ENCODE data around the gene CCR5AS.
A peak's percentile ranks its signal among the peaks of the same experiment; 100 is the strongest.
"Not testable (repeated sequence)": the region's sequence is repeated elsewhere in the genome, so short reads cannot be mapped to it uniquely, and the experiment has no call there.

CCR5AS gene

DNA sequence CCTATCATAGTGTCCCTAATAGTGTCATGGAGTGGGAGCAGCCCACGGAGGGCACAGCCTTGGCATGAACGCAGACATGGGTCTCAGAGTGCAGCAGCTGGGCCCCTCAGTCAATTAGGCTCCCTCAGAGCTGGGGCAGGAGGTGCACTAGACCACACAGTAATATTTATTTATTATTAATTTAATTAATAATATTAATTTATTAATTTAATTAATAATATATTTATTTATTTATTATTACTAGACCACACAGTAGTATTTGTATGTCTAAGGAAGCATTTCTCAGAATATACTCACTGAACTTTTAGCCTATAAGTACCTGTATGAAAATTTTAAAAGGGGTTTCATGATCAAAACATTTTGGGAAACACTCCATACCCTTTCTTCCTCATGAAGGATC is 5.3 kb downstream of the CCR5AS start:
- DNase-seq, result no peak

DNA sequence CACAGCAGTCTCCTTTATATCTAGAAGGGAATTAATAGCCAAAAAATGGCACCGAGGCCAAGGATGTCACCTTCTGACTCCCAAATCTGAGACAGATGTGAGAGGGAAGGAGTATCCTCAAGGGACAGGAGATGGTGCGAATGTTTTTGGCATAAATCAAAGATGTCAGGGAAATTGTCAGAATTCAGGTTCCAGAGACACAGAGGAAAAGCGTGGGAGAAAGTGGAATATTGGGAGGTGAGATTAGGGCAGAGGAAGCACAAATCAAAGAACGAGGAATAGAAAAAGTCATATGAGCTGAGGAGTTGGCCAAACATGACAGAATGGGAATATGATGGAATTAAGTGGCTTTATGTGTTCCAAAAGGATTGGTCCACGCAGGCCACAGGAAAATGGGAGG is 6.0 kb downstream of the CCR5AS start:
- DNase-seq, result no peak

DNA sequence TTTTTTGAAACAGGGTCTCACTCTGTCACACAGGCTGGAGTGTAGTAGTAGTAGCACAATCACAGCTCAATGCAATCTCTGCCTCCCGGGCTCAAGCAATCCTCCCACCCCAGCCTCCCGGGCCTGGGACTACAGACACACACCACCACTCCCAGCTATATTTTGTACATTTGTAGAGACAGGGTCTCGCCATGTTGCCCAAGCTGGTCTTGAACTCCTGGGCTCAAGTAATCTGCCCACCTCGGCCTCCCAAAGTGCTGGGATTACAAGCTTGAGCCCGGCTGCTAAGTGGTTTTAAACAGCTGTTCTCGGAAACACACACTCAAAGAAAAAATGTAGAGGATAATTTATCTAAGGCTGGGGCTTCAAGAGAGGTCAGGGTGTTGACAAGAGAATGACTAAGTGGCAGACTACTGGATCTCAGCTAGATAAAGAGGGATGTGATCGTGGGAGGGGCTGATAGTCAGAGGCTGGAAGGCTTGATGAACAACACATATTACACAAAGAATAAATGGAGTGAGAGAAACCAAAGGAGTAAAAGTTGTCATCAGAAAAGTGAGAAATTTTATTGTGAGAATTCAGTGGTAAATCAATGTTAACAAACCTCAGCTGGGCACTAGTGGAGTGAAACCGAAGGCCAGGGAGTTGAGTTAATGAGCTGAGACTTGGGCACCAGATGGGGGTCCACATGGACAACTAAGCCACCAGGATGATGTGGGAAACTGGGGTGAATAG is 6.7 kb downstream of the CCR5AS start:
- DNase-seq, result no peak

DNA sequence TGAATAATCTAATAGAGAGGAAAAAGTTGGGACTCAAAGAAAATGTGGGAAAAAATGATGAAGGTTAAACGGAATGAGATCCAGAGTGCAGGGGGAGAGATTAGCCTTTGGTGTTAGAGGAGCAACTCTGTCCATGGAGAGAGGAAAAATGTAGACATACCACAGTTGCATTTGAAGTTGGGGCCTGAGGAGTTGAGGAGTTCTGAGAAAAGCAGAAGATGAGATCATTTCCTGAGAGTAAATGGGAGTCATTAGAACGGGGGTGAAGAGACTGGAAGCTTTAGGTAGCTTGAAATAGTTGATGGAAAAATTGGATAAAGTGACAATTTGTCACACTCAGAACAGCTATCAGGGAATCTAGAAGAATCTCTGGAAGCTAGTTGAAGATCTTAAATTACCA is 7.3 kb downstream of the CCR5AS start:
- DNase-seq, result no peak

DNA sequence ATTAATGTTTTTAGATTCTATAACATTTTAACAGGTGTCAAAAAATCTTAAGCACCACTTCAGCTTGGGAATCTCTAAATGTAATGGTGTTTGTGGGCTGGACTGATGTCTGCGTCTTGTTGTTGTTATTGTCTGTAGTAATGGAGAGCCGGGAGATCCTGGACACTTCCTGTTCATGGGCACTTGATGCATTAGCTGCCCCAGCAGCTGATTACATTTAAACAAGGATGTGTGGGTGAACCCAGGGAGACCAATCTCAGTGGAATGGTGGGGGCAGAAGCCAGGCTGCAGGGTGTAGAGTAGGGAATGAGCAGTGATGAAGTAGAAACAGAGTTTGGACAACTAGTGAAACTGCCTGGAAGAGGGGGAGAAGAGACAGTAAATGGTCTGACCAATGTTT is 7.8 kb downstream of the CCR5AS start:
- no peak for DNase-seq

DNA sequence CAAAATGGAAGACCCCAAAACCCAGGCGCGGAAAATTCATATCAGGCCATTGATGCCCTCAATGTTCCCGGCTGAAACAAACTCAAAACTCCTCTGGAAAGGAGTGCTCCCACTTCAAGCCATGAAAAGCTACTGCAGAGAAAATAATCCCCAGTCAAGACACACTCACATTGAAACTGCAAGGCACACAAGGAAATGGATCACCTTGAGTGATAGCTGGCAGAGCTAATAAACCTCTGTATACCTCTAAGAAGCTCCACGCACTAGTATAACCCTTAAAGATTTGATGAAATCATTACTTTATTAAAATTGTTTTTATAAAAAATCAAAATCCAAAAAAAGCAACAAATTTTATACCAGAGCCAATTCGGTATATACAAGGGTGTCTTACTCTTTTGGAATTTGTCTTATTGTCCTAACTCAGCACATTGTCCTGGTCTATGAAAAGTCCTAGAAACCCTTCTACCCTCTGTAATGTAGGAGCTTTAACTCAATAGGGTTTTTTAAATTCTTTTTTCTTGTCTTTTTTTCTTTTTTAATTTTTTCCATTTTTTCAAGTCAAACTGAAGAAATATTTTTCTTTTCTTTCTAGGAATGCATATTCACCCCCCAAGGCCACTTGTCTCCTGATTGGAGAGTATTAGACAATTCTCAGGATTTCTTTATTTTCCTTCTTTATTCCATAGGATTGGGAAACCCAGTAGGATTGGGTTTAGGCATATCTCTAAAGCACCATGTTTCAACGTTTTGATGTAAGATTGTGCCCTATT is 8.5 kb downstream of the CCR5AS start:
- no peak for DNase-seq

DNA sequence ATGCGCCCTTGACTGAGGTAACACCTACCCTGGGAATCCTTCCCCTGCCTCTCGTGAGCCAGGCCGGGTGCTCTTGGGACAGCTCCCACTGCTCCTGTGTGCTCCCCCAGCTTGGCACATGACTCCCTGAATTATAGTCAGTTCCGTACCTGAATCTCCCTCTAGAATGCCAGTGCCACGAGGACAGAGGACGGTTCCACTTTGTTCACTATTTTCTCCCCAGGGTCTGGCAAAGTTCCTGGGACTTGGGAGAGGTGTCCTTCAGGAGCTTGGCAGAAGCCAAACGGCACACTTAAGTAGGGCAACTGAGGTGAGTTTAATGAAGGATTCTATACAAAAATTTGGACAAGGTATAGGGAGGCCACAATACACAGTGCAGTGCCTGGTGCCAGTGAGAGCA is 9.8 kb downstream of the CCR5AS start:
- DNase-seq, result no peak

DNA sequence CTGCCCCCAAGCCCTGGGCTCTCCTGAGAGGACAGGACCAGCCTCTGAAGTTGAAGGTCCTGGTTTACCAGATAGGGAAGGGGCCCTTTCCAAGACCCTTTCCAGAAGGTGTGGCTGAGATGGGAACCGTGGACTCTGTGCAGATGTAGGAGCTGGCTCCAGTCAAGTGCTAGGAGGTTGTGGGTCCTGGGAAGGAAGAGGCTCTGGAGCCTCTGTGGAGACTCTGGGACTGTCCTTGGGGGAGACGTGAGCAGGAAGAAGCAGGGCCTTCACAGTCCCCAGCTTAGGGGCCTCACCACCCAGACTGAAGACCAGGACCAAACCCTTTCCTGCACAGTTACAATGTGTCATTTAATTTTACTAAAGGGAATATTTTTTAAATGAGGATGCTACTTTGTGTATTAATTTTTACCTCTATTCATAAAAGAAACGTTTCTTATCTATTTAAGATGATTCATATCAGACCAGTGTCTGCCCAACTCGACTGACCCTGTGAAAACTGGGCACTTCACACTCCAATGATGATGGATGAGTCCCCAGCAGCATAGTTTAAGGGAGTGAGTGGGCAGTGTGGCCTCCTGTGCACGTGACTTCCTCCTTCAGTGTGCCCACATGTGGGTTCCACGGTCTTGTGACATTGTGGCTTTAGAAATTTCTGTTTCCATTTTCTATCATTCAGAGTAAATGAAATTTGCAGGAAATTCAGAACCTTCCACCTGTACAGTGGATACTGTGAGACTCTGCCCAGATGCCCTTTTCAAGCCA is 10.9 kb downstream of the CCR5AS start:
- DNase-seq, result no peak

DNA sequence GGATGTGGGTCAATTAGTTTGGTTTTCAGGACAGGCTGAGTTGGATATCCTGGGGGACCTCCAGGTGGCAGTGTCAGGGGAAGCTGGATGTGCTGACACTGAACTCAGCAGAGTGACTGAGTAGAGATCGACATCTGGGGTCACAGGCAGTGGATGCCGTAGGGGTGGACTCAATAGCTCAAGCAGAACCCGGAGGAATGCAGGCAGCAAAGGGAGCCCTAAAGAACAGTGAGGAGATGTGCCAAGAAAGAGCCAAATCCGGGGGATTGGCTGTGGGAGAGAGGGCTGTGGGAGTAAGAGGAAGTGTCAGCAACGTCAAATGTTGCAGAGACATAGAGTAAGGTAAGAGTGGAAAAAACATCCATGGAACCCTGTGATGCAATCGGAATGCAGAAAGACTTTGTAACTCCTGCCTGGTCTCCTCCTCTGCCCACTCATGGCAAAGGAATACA is 11.6 kb downstream of the CCR5AS start:
- DNase-seq, result no peak

DNA sequence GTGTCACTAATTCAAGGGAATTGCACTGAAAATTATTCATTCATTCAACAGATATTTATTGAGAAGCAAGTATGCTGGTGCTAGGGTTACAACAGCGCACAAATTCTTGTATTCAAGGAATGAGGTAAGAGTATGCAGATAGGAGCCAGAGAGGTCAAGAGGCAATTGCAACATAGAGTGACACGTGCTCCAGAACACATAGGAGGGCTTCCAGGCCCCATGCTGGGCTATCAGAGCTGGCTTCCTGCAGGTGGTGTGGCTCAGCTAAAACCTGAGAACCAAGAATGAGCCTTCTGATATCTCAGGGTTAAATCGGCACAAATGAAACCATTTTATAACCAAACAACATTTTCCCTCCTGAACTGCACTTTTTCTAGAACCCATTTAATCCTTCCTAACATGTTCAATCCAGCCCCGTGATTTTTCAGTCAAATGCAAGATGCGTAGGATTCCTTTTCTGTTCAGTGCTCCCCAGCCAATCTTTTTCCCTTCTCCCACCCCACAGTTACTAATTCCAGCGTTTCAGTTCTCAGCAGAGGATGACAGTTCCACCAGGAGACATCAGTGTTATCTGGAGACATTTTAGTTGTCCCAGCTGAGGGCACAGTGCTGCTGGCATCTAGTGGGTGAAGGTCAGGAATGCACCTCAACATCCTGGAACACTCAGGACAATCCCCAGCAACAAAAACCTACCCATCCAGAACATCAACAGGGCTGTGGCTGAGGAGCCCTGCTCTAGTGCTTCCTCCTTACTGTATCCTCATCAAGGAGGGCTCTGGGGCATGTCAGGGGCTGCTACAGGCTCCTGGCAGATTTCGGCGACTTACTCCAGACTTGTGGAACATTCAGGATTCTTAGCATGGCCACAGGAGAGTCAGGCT is 13.1 kb downstream of the CCR5AS start:
- DNase-seq, result no peak

DNA sequence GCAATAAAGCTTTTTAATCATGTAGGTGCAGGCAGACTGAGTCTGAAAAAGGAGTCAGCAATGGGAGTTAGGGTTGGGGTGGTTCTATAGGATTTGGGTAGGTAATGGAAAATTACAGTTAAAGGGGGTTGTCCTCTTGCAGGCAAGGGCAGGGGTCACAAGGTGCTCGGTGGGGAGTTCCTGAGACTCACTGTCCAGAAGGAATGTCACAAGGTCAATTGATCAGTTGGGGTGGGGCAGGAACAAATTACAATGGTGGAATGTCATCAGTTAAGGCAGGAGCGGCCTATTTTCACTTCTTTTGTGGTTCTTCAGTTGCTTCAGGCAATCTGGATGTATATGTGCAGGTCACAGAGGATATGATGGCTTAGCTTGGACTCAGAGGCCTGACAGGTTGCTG is 13.9 kb downstream of the CCR5AS start:
- no peak for DNase-seq

DNA sequence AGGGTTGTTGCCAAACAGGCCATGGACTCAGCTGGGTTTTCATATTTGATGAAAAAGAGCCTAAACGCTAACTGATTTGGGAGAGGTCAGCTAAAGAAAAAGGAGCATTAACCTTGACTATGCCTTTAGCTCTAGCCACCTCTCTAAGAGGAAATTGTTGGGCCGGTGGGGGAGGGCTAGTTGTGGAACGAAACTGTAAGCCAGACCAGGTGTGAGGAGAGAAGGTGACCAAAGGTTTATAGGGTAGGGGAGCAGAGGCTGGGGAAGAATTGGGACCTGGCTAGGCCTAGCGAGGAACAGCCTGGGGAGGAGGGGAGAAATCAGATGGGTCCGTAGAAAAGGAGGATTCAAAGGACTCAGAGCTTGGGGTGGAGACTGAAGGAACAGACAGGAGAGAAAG is 15.3 kb downstream of the CCR5AS start:
- DNase-seq, result not testable (repeated sequence)

DNA sequence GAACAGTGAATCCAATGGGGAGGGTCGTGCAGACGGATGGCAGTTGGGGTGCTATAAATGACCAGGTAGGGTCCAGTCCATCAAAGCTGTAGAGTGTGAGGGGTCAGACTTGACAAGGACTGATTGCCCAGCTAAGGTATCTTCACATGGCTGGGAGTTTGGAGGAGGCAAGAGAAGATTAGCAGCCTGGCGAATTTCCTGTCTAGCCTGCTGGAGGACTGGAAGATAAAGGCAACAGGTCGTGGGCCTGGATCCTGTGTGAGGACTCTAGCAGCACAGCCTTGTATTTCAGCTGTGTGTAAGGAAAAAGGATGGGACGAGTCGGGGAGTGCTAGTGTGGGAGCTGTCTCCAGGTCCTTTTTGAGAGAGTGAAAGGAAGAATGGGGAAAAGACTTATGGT is 17.6 kb downstream of the CCR5AS start:
- DNase-seq, result no peak

DNA sequence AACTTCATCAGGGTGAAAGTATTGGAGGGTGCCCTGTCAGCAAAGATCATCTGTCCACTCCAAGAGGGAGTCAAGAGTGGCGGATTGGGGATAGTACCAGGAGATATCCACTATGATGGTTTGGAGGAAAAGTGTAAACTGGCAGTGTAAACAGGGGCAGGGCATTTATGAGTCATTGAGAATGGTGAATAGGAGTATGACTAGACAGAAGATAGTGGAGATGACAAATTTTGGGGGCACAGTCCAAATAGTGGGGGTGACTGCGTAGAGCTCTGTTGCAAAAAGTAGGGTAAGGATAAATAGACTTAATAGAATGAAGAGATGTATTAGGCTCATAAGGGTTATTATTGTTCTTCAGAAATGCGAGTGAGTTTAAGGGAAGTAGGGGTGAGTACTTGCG is 18.0 kb downstream of the CCR5AS start:
- DNase-seq, result not testable (repeated sequence)

DNA sequence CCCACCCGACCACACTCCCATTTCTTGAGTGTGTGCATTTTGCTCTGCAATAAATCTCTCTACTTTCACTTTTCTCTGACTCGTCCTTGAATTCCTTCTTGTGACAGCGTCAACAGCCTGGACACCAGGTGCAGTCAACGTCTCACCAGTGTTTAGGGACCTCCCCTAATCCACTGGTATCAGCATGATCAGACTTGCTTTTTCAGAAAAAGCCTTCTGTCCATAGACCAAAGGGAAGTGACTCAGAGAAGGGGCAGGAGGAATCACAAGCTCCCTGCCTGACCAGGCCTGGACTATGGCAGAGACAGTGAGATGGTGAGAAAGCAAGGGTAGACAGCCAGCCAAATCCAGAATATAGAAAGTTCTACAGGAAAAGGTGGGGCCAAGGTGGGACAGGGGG is 20.7 kb downstream of the CCR5AS start:
- no peak for DNase-seq

DNA sequence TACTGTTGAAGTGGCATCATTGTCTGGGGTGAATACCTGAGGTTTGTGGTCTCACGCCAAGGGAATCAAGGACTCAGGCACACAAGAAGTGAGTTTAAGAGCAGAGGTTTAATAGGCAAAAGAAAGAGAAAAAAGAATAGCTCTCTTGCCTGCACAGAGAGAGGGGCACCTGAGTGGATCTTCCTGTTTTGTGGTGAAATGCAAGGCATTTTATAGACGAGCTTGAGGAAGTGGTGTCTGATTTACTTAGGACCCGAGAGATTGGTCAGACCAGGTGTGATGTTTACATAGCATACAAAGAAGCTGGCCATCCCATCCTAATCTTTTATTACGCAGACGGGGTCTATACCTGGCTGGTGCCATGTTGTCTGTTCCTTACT is 22.9 kb downstream of the CCR5AS start:
- DNase-seq, result no peak

DNA sequence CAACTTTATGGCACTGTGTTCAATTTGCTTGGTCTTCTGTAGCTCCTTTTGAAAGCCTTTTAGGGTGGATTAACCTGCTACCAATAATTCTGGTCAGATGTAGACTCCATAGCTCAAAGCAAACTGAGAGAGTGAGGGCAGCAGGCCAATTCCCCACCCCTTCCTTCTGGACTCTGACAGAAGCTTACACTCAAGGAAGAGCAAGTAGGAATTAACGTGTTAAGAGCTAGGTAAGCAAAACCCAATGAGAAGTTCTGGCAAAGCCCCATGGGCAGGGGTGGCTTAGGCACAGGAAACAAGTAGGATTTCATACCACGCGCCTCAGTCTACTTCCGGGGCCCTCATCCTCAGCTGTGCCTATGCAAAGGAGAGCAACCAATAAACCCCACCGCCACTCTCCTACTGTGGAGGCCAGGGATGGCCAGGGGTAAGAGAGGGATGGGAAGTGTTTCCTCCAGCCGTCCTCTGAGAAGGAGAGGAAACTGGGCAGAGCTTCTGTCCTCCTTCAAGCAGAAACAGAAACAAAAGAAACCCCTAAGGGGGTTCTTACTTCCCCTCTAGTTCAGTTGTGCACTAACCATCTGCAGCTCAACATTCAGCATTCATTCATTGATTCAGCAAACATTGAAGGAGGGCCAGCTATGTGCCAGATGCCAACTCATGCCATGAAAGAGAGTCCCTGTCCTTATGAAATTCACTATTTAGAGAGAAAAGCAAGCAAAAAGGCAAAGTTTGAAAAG is 23.5 kb downstream of the CCR5AS start:
- DNase-seq, result no peak

DNA sequence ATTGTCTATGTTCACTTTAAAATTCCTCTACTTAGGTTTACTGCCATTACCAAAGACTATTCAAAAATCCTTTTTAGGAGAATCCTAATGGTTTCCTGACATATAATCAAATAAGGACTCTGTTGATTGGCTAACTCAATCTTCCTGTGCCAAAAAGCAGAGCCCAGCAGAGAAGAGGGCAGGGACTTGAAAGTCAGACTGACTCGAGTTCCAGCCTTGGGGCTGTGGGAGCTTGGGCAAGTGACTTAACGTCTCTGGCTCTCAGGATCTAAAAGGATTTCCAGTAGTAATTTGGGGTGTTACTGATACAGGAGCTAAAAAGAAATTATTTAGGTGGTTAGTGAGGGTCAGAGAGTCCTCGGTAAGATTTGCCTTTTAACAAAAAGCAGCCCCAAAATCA is 25.2 kb downstream of the CCR5AS start:
- no peak for DNase-seq

DNA sequence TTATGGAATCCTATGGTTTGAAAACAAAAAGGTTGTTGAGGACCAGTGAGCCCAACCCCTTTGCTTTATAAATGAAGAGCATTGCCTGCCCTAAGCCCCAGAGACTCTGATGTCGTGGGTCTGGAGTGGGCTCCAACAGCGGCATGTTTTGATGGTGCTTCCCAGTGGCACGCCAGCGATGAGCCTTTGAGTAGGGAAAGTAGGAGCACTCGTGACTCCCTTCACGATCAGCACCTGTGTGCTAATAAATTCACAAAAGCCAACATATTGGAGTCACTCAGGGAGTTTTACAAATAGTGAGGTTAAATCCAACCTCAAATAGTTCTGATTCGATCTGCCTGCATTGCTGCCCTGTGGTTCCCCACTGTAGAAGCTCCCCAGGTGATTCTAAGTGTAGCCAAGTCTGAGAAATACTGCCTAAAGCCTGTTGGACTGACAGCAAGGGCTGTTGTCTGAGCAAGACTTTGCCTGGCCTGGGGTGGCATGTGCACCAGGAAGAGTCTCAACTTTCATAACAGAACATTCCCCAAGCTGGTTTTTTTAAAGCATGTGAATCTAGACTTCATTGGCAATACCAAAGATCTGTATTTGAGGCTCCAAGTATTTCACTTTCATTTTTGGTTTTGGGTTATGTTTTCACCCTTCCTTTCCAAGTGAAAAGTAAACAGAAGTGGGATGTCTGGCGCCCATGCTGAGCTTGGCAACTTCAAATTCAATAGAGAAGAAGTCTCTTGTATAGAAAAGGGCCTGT is 26.2 kb downstream of the CCR5AS start:
- no peak for DNase-seq

DNA sequence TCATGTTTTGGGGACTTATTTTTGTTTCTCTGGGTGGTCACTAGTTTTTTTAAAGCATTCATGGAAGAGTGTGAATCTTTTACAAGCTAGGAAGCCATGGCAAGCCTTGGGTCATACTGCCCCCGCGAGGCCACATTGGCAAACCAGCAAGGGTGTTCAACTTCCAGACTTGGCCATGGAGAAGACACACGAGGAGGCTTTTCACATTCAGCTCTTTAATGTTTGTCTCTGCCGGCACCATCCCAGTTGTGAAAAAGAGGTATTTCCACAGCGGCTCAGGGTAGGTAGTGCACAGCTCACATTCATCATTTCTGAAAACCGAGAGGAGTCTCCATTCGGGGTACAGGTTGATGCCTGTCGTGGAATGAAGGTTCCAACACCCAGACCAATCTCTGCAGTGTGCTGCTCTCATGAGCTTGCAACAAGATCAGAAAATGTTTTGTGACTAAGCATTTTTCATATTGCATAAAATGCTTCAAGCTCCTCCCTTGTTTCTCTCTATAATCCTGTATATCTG is 28.4 kb downstream of the CCR5AS start:
- DNase-seq, result peak; percentile 82 to 85

DNA sequence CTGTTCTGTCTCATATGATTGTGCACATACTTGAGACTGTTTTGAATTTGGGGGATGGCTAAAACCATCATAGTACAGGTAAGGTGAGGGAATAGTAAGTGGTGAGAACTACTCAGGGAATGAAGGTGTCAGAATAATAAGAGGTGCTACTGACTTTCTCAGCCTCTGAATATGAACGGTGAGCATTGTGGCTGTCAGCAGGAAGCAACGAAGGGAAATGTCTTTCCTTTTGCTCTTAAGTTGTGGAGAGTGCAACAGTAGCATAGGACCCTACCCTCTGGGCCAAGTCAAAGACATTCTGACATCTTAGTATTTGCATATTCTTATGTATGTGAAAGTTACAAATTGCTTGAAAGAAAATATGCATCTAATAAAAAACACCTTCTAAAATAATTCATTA is 31.1 kb downstream of the CCR5AS start:
- DNase-seq, result no peak

Measured in activated T-cell treated with anti-CD3 and anti-CD28 coated beads, Interleukin-2, amount 50 U/mL, for 48 hours (primary cell).